Stimulated activated CD8-positive, alpha-beta memory T cell treated with anti-CD3 and anti-CD28 coated beads, Interleukin-2, amount 100 ng/mL, for 1 hour (primary cell): ENCODE measurements around the gene PI4KA.

ENCODE experiments used
- DNase-seq, 2 donors: peaks; one replicate each; pipeline ENCODE4 v3.0.0-alpha.2; 2020; ENCODE audit warnings: low read depth in 2 of 2

PI4KA gene

GRCh38 chr22:20816559-20816958 lies 42.1 kb downstream of the PI4KA start:
- DNase-seq, result no peak

GRCh38 chr22:20815477-20816050 lies 43.0 kb downstream of the PI4KA start:
- no peak for DNase-seq

- DNase-seq, result no peak
These were observed 44.3 kb downstream of the PI4KA start for GRCh38 chr22:20814221-20814808.

GRCh38 chr22:20813056-20813455 lies 45.6 kb downstream of the PI4KA start:
- no peak for DNase-seq

- DNase-seq, result no peak
These were observed 46.5 kb downstream of the PI4KA start for GRCh38 chr22:20811971-20812660.

- no peak for DNase-seq
These were observed 47.4 kb downstream of the PI4KA start for GRCh38 chr22:20811171-20811570.

GRCh38 chr22:20810645-20811044 lies 48.0 kb downstream of the PI4KA start:
- no peak for DNase-seq

- no peak for DNase-seq
These were observed 48.9 kb downstream of the PI4KA start for GRCh38 chr22:20809538-20810185.

- no peak for DNase-seq
These were observed 49.8 kb downstream of the PI4KA start for GRCh38 chr22:20808844-20809243.

- DNase-seq, result no peak
These were observed 51.3 kb downstream of the PI4KA start for GRCh38 chr22:20807315-20807752.

GRCh38 chr22:20805972-20806471 lies 52.6 kb downstream of the PI4KA start:
- no peak for DNase-seq

- DNase-seq, result no peak
These were observed 54.0 kb downstream of the PI4KA start for GRCh38 chr22:20804650-20805049.

- DNase-seq, result no peak
These were observed 54.8 kb downstream of the PI4KA start for GRCh38 chr22:20803696-20804324.

GRCh38 chr22:20802922-20803553 lies 55.6 kb downstream of the PI4KA start:
- DNase-seq, result no peak

- DNase-seq, result no peak
These were observed 56.2 kb downstream of the PI4KA start for GRCh38 chr22:20802452-20802851.

GRCh38 chr22:20799449-20799848 lies 59.2 kb downstream of the PI4KA start:
- DNase-seq, result no peak

- no peak for DNase-seq
These were observed 59.6 kb downstream of the PI4KA start for GRCh38 chr22:20798974-20799373.

GRCh38 chr22:20798218-20798617 lies 60.4 kb downstream of the PI4KA start:
- DNase-seq, result no peak

GRCh38 chr22:20796731-20797130 lies 61.9 kb downstream of the PI4KA start:
- DNase-seq, result no peak

- DNase-seq, result no peak
These were observed 63.8 kb downstream of the PI4KA start for GRCh38 chr22:20794650-20795413.
